ENCODE data around the gene TWIST1.

Gene TWIST1

GRCh38 chr7:19107356-19108146 lies 9.9 kb downstream of the TWIST1 start:
- no peak overlapping the region for H2AFZ ChIP-seq (ENCODE audit: low read depth, low read length, severe bottlenecking)
- H3F3A ChIP-seq (ENCODE audit: insufficient read depth), result no peaks in the 10 kb centered on the region
- H4K20me1 ChIP-seq (ENCODE audit: low read depth, low read length), result no peaks in the 10 kb centered on the region
- H3K36me3 ChIP-seq (ENCODE audit: low read length), result no peaks in the 10 kb centered on the region
- H3K9ac ChIP-seq (ENCODE audit: low read length), result no peak overlapping the region
- no peaks in the 10 kb centered on the region for H3K79me2 ChIP-seq (ENCODE audit: insufficient read depth, low read length)
- no peaks in the 10 kb centered on the region for H3K9me3 ChIP-seq (ENCODE audit: insufficient read depth, low read length)
- no peak for TF ChIP-seq CTCF (IDR thresholded peaks at IDR 0.05; ENCODE audit: insufficient read depth, low read length, poor library complexity, severe bottlenecking)
- TF ChIP-seq EZH2phosphoT487 (conservative IDR thresholded peaks at IDR 0.05; ENCODE audit: low read length), result no peak
- no peak overlapping the region for H3K4me3 ChIP-seq (ENCODE audit: insufficient read depth, low read length, poor library complexity, severe bottlenecking)
- H3K4me2 ChIP-seq (ENCODE audit: low read depth, low read length, poor library complexity, severe bottlenecking), result no peak overlapping the region
- no peak overlapping the region for H3K27ac ChIP-seq (ENCODE audit: low read depth, low read length)
- no peaks in the 10 kb centered on the region for H3K27me3 ChIP-seq (ENCODE audit: low read length)
- no peaks in the 10 kb centered on the region for H3K9me2 ChIP-seq (replicated peaks; ENCODE audit: insufficient read depth, low read length)

GRCh38 chr7:19107081-19107355 lies 10.4 kb downstream of the TWIST1 start:
- Histone ChIP-seq H4K20me1 (ENCODE audit: low read depth, low read length) (no peaks in the 10 kb centered on the region), H3K79me2 (ENCODE audit: insufficient read depth, low read length) (no peaks in the 10 kb centered on the region), H3K36me3 (ENCODE audit: low read length) (no peaks in the 10 kb centered on the region), H2AFZ (ENCODE audit: low read depth, low read length, severe bottlenecking) (no peak overlapping the region), H3K9ac (ENCODE audit: low read length) (no peak overlapping the region), H3K27me3 (ENCODE audit: low read length) (no peaks in the 10 kb centered on the region), H3K4me2 (ENCODE audit: low read depth, low read length, poor library complexity, severe bottlenecking) (no peak overlapping the region), H3F3A (ENCODE audit: insufficient read depth) (no peaks in the 10 kb centered on the region), H3K27ac (ENCODE audit: low read depth, low read length) (no peak overlapping the region), H3K9me3 (ENCODE audit: insufficient read depth, low read length) (no peaks in the 10 kb centered on the region), H3K9me2 (replicated peaks; ENCODE audit: insufficient read depth, low read length) (no peaks in the 10 kb centered on the region), H3K4me3 (ENCODE audit: insufficient read depth, low read length, poor library complexity, severe bottlenecking) (no peak overlapping the region)
- no peak for TF ChIP-seq CTCF (IDR thresholded peaks at IDR 0.05; ENCODE audit: insufficient read depth, low read length, poor library complexity, severe bottlenecking)
- TF ChIP-seq EZH2phosphoT487 (conservative IDR thresholded peaks at IDR 0.05; ENCODE audit: low read length), result no peak

- Histone ChIP-seq H2AFZ (ENCODE audit: low read depth, low read length, severe bottlenecking) (no peak overlapping the region), H3K9me3 (ENCODE audit: insufficient read depth, low read length) (no peaks in the 10 kb centered on the region), H3K4me2 (ENCODE audit: low read depth, low read length, poor library complexity, severe bottlenecking) (no peak overlapping the region), H3K79me2 (ENCODE audit: insufficient read depth, low read length) (no peaks in the 10 kb centered on the region), H3K9me2 (replicated peaks; ENCODE audit: insufficient read depth, low read length) (no peaks in the 10 kb centered on the region), H3K4me3 (ENCODE audit: insufficient read depth, low read length, poor library complexity, severe bottlenecking) (no peak overlapping the region), H3K27me3 (ENCODE audit: low read length) (no peaks in the 10 kb centered on the region), H3K36me3 (ENCODE audit: low read length) (no peaks in the 10 kb centered on the region), H4K20me1 (ENCODE audit: low read depth, low read length) (no peaks in the 10 kb centered on the region), H3F3A (ENCODE audit: insufficient read depth) (no peaks in the 10 kb centered on the region), H3K9ac (ENCODE audit: low read length) (no peak overlapping the region), H3K27ac (ENCODE audit: low read depth, low read length) (no peak overlapping the region)
- TF ChIP-seq EZH2phosphoT487 (conservative IDR thresholded peaks at IDR 0.05; ENCODE audit: low read length) (no peak), CTCF (IDR thresholded peaks at IDR 0.05; ENCODE audit: insufficient read depth, low read length, poor library complexity, severe bottlenecking) (no peak)
Measured at GRCh38 chr7:19106241-19107080, 11.0 kb downstream of the TWIST1 start.
